Erythroblast (primary cell): ENCODE data around the gene LRRC14B.

Experiments
- DNase-seq, 2 experiments: peaks; one replicate each; lab custom pipeline; 2025; lab: John Stamatoyannopoulos, UW
- GATA1 ChIP-seq: IDR thresholded peaks from 2 replicates; pipeline ENCODE4 v1.6.1; 2011; ENCODE audit warnings: low read depth, mild to moderate bottlenecking, control low read depth, low read length, moderate library complexity
- POLR2A ChIP-seq: IDR thresholded peaks from 2 replicates; pipeline ENCODE4 v1.6.1; 2011; ENCODE audit warnings: mild to moderate bottlenecking, low read length

Gene LRRC14B

DNA sequence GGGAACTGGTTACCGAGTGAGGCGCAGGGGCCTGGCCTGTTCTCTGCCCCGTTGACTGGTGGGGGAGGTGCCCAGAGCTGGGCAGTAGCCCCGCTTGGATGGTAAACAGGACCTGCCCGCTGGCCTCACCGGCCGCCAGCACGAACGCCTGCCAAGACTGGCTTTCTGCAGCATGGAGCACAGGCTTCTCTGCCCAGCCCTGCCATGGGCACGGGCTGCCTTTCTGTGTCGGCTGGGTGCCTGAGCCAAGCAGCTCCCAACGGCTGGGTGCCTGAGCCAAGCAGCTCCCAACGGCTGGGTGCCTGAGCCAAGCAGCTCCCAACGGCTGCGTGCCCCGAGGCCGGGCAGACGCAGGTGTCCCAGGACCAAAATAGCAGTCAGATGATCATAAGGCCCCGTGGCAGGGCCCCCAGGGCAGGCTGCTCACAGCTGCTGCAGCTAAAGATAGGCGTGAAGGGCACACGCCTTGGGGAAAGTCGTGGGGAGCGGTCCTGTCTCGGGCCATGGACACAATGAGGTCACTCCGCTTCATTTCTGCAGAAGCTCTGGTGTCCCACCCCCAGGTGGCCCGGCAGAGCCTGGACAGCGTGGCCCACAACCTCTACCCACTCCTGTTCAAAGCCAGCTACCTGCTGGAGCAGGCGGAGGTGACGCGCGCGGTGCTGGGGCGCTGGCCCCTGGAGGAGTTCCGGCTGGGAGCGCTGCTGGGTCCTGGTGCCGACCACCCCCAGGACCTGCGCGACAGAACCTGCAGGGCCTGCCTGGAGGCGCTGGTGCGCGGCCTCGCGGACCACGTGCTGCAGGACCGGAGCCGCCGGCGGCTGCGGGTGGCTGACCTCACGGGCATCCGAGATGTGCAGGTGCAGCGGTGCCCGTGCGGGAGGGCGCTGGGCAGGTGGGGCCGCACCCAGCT lies at the start of gene LRRC14B:
TSS of gene LRRC14B (plus strand) at position 460 of the 913 bp plus-strand sequence. CDS start at position 504, 44 bp downstream.
- DNase-seq: peak; percentile 15 to 37
- TF ChIP-seq GATA1 (no peak), POLR2A (no peak)

DNA sequence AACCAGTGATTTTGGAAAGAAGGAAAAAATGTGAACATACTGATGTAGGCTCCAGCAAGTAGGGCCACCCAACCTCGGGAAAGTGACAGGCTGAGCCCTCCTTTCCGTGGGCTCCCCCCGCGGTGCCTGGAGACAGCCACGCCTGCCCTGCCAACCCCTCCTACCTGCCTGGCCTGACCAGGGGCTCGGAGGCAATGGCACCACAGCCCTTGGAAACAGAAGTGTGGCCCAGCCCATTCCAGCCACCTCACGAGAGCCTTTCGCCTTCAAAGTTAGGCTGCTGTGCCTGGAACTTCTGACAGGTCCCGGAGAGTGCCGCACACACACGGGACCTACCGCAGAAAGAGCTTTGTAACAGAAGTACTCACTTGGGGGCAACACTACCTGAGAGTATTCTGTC lies 49.5 kb upstream of the LRRC14B start:
- no peak for TF ChIP-seq POLR2A
- no peak for TF ChIP-seq GATA1
- DNase-seq: no peak

DNA sequence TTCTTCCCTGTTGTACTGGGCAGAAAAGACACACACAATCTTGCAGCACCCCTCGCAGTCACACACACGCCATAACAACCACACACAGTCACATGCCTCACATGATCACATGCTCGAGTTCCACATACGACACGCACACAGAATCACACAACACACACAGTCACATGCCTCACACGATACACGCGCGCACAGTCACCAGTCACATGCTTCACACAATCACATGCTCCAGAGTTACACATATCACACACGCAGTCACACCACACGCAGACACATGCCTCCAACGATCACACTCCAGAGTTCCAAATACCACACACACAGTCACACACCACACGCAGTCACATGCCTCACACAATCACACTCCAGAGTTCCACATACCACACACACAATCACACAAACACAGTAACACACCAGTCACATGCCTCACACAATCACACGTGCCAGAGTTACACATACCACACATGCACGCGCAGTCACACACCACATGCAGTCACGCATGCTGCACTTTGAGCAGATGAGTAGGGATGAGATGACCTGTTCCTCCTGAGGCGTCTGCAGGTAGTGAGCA lies 49.0 kb upstream of the LRRC14B start:
- TF ChIP-seq POLR2A (no peak), GATA1 (no peak)
- DNase-seq: no peak

DNA sequence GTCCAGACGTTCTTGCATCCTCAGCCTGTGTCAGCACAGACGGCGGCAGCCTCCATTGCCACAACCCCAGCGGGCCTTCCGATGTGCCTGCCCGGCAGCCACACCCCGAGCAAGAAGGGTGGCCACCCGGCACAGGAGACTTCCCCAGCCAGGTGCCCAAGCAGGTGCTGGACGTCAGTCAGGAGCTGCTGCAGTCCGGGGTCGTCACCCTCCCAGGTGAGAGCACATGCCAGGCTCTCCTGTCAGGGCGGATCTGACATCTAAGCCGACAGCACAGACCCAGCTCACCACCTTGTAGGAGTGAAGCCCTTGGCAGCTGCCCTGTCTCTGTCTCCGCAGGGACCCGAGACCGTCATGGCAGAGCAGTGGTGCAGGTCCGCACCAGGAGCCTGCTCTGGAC lies 48.3 kb upstream of the LRRC14B start:
- no peak for TF ChIP-seq POLR2A
- TF ChIP-seq GATA1: no peak
- DNase-seq: no peak

DNA sequence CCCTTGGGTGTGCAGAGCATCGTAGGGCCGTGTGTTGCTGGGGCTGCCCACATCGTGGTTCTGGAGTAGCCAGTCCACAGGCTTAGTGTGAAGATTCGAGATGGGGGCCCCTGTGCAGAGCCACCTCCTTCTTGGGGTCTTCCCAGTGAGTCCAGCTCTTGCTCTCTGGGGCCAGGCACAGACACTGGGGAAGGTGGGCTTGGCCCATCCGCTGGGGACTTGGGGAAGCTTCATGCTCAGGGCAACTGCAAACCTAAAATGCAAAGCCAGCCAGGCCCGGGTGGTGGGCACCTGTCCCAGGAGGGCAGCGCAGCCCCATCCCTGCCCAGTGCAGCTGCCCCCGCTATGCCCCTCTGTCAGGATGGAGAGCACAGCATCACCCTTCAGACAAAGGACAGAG lies 46.4 kb upstream of the LRRC14B start:
- no peak for TF ChIP-seq POLR2A
- TF ChIP-seq GATA1: no peak
- no peak for DNase-seq

DNA sequence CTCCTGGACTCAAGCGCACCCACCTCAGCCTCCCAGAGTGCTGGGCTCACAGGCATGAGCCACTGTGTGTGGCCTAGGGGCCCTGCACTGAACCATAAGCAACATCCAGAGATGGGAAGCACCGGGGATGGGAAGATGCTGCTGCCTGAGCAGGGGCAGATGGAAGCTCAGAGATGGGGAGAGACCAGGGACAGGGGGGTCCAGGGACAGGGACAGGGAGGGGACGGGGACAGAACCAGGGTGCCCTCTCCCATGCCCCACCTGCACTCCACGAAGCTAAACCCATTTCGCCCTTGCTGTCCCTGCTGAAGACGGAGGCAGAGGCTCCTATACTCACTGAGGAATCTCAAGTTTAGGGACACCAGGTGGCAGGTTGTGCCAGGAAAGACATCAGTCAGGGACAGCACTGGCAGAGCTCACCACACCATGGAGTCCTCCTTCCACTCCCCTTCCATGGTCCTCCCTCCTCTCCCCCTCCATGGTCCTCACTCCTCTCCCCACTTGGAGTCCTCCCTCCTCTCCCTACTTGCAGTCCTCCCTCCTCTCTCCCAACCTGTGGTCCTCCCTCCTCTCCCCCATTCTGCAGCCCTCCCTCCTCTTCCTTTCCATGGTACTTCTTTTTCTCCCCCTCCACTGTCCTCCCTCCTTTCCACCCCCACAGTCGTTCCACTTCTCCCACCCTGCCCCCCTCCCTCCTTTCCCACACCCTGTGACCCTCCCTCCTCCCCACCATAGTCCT lies 45.5 kb upstream of the LRRC14B start:
- no peak for DNase-seq
- TF ChIP-seq POLR2A: no peak
- no peak for TF ChIP-seq GATA1

DNA sequence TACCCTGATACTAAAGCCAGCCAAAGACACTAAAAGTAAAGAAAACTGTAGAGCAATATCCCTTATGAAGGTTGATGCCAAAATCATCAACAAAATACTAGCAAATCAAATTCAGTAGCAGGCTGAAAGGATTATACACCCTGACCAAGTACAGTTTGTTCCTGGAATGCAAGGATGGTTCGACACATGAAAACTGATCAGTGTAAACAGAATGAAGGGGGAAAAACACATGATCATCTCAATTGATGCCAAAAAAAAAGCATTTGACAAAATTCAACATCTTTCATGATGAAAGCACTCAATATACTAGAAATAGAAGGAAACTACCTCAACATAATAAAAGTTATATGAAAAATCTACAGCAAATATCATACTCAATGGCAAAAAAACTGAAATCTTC lies 43.5 kb upstream of the LRRC14B start:
- TF ChIP-seq GATA1 (no peak), POLR2A (no peak)
- DNase-seq: peak; percentile 19 to 22

DNA sequence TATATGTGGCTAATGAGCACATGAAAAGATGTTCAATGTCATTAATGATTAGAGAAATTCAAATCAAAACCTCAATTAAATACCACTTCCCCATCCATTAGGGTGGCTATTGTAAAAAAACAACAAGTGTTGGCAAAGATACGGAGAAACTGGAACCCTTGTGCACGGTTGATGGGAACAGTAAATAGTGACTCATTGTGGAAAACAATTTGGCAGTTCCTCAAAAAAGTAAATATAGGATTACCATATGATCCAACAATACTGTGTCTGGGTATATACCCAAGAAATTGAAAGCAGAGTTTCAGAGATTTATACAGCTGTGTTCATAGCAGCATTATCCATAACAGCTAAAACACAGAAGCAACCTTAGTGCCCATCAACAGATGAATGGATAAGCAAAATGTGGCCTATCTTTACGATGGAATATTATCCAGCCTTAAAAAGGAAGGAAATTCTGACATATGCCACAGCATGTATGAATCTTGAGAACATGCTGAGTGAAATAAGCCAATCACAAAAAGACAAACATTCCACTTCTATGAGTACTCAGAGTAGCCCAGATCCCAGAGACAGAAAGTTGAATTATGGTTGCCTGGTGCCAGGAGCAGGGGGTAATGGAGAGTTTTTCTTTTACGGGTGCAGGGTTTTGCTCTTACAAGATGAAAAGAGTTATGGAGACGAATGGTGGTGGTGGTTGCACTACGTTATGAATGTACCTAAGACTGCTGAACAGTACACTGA lies 41.4 kb upstream of the LRRC14B start:
- TF ChIP-seq POLR2A: no peak
- no peak for TF ChIP-seq GATA1
- DNase-seq: no peak

DNA sequence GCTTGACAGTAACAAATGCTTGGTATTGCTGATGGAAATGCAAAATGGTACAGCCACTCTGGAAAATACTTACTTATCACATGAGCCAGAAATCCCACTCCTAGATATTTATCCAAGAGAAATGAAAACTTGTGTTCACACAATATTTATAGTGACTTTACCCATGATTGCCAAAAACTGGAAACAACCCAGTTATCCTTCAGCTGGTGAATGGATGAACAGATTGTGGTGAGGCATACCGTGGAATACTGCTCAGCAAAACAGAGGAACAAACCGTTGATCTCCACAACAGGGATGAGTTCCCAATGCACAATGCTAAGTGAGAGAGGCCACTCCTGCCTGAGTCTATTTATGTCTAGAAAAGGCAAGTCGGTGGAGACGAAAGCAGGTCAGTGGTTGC lies 40.5 kb upstream of the LRRC14B start:
- no peak for DNase-seq
- no peak for TF ChIP-seq GATA1
- TF ChIP-seq POLR2A: no peak

DNA sequence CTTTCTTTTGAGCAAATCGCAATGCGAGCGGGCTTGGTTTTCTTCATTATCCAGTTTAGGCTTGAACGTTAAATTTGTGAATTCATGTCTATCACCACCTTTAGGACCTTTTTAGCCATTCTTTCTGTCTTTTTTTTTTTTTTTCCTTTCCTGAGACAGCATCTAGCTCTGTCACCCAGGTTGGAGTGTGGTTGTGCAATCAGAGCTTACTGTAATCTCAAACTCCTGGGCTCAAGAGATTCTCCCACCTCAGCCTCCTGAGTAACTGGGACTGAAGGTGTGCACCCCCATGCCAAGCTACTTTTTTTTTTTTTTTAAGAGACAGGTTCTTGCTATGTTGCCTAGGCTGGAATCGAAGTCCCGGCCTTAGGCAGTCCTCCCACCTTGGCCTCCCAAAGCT lies 39.2 kb upstream of the LRRC14B start:
- DNase-seq: no peak
- TF ChIP-seq POLR2A (no peak), GATA1 (no peak)

DNA sequence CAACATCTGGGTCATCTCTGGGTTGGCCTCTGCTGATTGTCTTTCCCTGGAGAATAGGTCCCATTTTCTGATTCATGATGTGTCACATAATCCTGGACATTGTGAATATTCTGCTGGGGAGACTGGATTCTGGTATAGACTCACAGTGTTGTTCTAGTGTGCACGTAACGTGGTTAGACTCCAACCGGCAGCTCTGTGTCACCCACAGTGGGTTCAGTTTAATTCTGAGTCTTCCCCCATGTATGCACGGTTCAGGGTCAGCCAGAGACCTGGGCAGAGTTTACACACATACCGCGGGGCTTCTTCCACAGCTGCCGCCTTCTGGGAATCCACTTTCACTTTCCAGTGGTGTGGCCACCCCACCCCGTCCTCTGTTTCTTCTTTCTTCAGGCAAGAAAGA lies 38.0 kb upstream of the LRRC14B start:
- DNase-seq: no peak
- TF ChIP-seq POLR2A: no peak
- TF ChIP-seq GATA1: no peak

DNA sequence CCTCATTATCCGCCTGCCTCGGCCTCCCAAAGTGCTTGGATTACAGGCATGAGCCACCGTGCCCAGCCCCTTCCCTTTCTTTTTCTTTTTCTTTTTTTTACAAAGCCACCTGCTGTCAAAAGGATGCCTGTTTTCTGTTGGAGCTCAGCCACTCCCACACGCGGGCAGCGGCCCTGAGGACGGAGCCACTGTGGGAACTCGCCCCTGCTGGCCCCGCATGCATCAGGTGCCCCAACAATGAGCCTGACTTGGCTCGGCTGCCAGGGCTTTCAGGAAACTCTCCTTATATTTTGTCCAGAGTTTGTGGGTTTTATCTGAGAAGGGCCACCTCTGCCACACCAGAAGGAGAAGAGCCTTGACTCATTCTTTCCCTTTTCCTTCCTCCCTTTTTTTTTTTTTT lies 37.1 kb upstream of the LRRC14B start:
- DNase-seq: no peak
- TF ChIP-seq GATA1 (no peak), POLR2A (no peak)

DNA sequence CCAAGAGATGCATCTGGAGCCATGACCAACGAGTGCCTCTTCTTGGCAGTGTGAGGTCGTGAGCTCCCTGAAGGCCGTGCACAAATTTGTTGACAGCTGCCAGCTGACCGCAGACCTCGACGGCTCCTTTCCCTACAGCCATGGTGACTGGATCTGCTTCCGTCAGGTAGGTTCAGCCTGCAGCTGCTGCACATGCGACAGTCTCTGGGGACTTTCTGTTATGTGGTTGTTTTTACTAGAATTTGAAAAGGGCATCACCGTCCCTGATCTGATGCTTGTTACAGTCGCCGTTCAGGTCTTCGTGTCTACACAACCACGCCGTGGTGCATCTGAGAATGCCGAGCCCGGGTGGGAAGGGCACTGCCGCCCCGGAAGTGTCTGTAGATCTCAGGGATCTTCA lies 36.5 kb upstream of the LRRC14B start:
- no peak for DNase-seq
- TF ChIP-seq POLR2A (no peak), GATA1 (no peak)
